Naive thymus-derived CD4-positive, alpha-beta T cell (primary cell): Measurements from ENCODE around the gene PLAAT2. TPM values are rescaled to one million over a fixed set of nuclear protein-coding genes. Genes with fewer than 3 reads are reported as not detected.

Source experiments
- ATAC-seq: fragments of 150-1000 bp; cut with Tn5 transposase; 2 replicates; pipeline ENCODE4 v1.10.0; 2021; ENCODE audit warnings: mild to moderate bottlenecking, moderate library complexity
- CTCF ChIA-PET: fragments of 350-600 bp; sonication (Branson Sonifier 250); formaldehyde crosslinking; loops from one replicate; lab custom pipeline; 2021; ENCODE audit warnings: antibody characterized with exemption; lab: Charles Lee
- POLR2A ChIA-PET: fragments of 350-600 bp; sonication (Branson Sonifier 250); formaldehyde crosslinking; loops from one replicate; lab custom pipeline; 2021; ENCODE audit warnings: antibody characterized with exemption, inconsistent platforms; lab: Charles Lee
- DNase-seq, 9 donors: peaks; one replicate each; pipeline versions ENCODE4 v3.0.0 to v3.0.0-alpha.2; 2020 to 2022; ENCODE audit warnings: mixed read lengths in 1 of 9
- H3K27ac ChIP-seq: one replicate; pipeline ENCODE4 v1.7.0; 2013; ENCODE audit warnings: mild to moderate bottlenecking, low read depth, low read length, moderate library complexity
- H3K27me3 ChIP-seq, 2 donors: one replicate each; pipeline ENCODE4 v1.7.0; 2013; ENCODE audit warnings: low read length in 2 of 2, mild to moderate bottlenecking in 2 of 2, moderate library complexity in 2 of 2; ENCODE audit not compliant: control insufficient read depth in 2 of 2, insufficient read depth in 2 of 2
- H3K36me3 ChIP-seq, 3 experiments: 1 replicate in 2 of 3; 2 replicates in 1 of 3; pipeline ENCODE4 v1.7.0; 2013; ENCODE audit warnings: low read length in 3 of 3, mild to moderate bottlenecking in 3 of 3, moderate library complexity in 1 of 3; ENCODE audit not compliant: insufficient read depth in 3 of 3, control insufficient read depth in 2 of 3
- H3K4me1 ChIP-seq, 2 donors: one replicate each; pipeline ENCODE4 v1.7.0; 2013; ENCODE audit warnings: low read length in 2 of 2, mild to moderate bottlenecking in 2 of 2, moderate library complexity in 1 of 2; ENCODE audit not compliant: control insufficient read depth in 2 of 2, insufficient read depth in 2 of 2
- H3K4me3 ChIP-seq: 2 replicates; pipeline ENCODE4 v1.7.0; 2013; ENCODE audit warnings: mild to moderate bottlenecking, low read length
- H3K9me3 ChIP-seq, 3 experiments: 1 replicate in 2 of 3; 2 replicates in 1 of 3; pipeline ENCODE4 v1.7.0; 2013; ENCODE audit warnings: low read length in 3 of 3; ENCODE audit not compliant: control insufficient read depth in 2 of 3
- H3K27ac Mint-ChIP-seq, 9 donors: one replicate each; pipeline ENCODE4 v1.8.0; 2020 to 2022; ENCODE audit warnings: mixed read lengths in 9 of 9, mild to moderate bottlenecking in 8 of 9, moderate library complexity in 5 of 9, inconsistent platforms in 2 of 9
- H3K27me3 Mint-ChIP-seq, 5 donors: one replicate each; pipeline ENCODE4 v1.8.0; 2021 to 2022; ENCODE audit warnings: mixed read lengths in 5 of 5, mild to moderate bottlenecking in 1 of 5
- H3K36me3 Mint-ChIP-seq, 5 donors: one replicate each; pipeline ENCODE4 v1.8.0; 2020 to 2022; ENCODE audit warnings: mixed read lengths in 5 of 5, mild to moderate bottlenecking in 3 of 5, inconsistent platforms in 1 of 5
- H3K4me1 Mint-ChIP-seq, 7 donors: one replicate each; pipeline ENCODE4 v1.8.0; 2020 to 2022; ENCODE audit warnings: mixed read lengths in 7 of 7, mild to moderate bottlenecking in 3 of 7, inconsistent platforms in 1 of 7
- H3K4me3 Mint-ChIP-seq, 10 donors: one replicate each; pipeline ENCODE4 v1.8.0; 2020 to 2022; ENCODE audit warnings: mild to moderate bottlenecking in 10 of 10, mixed read lengths in 10 of 10, moderate library complexity in 6 of 10, inconsistent platforms in 2 of 10
- H3K9me3 Mint-ChIP-seq, 11 donors: one replicate each; pipeline ENCODE4 v1.8.0; 2020 to 2022; ENCODE audit warnings: mixed read lengths in 11 of 11, mild to moderate bottlenecking in 4 of 11, inconsistent platforms in 1 of 11, moderate library complexity in 1 of 11
- intact Hi-C, 2 donors: fragments of 100-400 bp; cut with micrococcal nuclease; formaldehyde crosslinking; loops; one replicate each; pipeline ENCODE4 v1.15.1; 2023
- polyA plus RNA-seq, 2 donors: library from polyadenylated mRNA; unstranded; fragments of 300-500 nt; fragmentation: Illumina TruSeq; gene quantifications; one replicate each; pipeline ENCODE4 v1.2.3, GENCODE V29; 2021
- total RNA-seq, 6 experiments: library from RNA in 5 of 6; stranded (reverse) in 5 of 6; gene quantifications; 1 replicate in 5 of 6; 2 replicates in 1 of 6; pipeline ENCODE4 v1.2.3 and lab custom pipeline; 2021 to 2026

Gene PLAAT2
- total and polyA plus RNA-seq, 7 experiments from 2014 or later: 0.51 TPM; not detected in 6

DNA sequence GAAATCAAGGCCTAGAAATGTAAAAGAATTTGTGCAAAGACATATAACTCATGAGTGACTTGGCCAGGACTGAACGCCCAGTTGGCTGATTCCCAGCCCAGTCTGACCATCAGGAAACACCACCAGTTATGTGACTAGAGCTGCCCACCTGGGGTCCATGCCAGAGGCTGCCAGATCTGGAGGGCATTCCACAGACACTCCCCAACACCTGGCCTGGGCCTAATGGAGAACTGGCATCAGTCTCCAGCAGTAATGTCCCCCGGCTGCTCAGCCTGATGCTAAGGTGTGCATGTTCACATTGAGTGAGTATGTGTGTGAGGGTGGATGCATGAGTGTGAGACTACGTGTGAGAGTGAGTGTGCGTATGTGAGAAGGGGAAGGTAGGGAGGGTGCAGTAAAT lies 35.4 kb upstream of the PLAAT2 start:
- peaks cover 0 to 6% (median 0%) of the 10 kb centered on the region in 5 donors for H3K36me3 Mint-ChIP-seq
- no peak overlapping the region for H3K27ac ChIP-seq
- no peaks in the 10 kb centered on the region for H3K27me3 ChIP-seq
- no peak overlapping the region for H3K4me3 Mint-ChIP-seq
- no peaks in the 10 kb centered on the region for H3K9me3 ChIP-seq
- intact Hi-C loops: no loop called here
- H3K9me3 Mint-ChIP-seq: no peaks in the 10 kb centered on the region
- no peaks in the 10 kb centered on the region for H3K4me1 ChIP-seq
- H3K4me1 Mint-ChIP-seq: peaks cover 0 to 5% (median 2%) of the 10 kb centered on the region in 7 donors
- DNase-seq (no peak), ATAC-seq (no peak)
- H3K27ac Mint-ChIP-seq: peak overlapping the region in 2 of 9 donors; percentile 34 to 76
- POLR2A ChIA-PET: no interaction called here
- peaks cover 0 to 2% (median 0%) of the 10 kb centered on the region in 5 donors for H3K27me3 Mint-ChIP-seq
- CTCF ChIA-PET: no interaction called here
- no peaks in the 10 kb centered on the region for H3K36me3 ChIP-seq
- H3K4me3 ChIP-seq: no peak overlapping the region

DNA sequence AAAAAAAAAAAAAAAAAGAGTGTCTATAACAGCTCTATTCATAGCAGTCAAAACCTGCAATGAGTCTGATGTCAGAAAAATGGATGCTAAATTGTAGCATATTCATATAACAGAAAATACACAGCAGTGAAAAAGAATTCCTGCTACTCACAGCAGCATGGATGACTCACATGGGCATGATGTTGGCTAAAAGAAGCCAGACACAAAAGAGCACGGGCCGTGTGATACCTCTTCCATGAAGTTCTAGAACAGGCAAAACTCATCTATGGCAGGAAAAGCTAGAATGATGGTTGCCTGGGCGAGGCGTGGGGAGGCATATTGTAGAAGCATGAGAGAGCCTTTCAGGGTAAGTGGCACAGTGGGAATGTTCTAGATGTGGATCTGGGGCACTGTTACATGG lies 32.1 kb upstream of the PLAAT2 start:
- Histone ChIP-seq H3K4me1 (no peaks in the 10 kb centered on the region), H3K9me3 (no peaks in the 10 kb centered on the region), H3K27ac (no peak overlapping the region), H3K27me3 (no peaks in the 10 kb centered on the region), H3K36me3 (no peaks in the 10 kb centered on the region), H3K4me3 (no peak overlapping the region)
- no peaks in the 10 kb centered on the region for H3K9me3 Mint-ChIP-seq
- no peak for ATAC-seq
- peaks cover 0 to 6% (median 4%) of the 10 kb centered on the region in 5 donors for H3K36me3 Mint-ChIP-seq
- no peak for DNase-seq
- H3K27ac Mint-ChIP-seq: no peak overlapping the region
- intact Hi-C loops: no loop called here
- no peak overlapping the region for H3K4me3 Mint-ChIP-seq
- ChIA-PET CTCF (interaction anchor here (0.7 kb wide), 1 partner anchor 80 kb away, joined by 4 read pairs; no protein-coding TSS in a partner anchor), POLR2A (no interaction called here)
- peaks cover 0 to 5% (median 0%) of the 10 kb centered on the region in 7 donors for H3K4me1 Mint-ChIP-seq
- peaks cover 0 to 2% (median 0%) of the 10 kb centered on the region in 5 donors for H3K27me3 Mint-ChIP-seq

DNA sequence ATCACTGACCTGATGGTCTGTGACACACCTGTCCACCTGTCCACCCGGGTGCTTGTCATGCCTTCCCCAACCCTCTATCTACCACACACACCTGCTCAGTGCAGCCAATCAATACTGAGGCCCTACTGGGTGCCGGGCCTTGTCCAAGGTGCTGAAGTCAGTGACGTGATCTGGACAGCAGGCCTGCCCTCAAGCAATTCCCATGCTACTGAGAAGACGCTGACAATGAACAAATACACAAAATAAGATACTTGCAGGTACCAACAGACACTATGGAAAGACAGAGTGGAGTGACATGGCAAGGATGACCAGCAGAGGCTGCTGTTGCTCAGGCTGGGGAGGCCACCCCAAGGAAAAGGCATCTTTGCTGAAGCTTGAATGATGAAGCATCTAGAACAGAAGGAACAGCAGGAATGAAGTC lies 29.8 kb upstream of the PLAAT2 start:
- intact Hi-C loops: no loop called here
- peaks cover 0 to 2% (median 0%) of the 10 kb centered on the region in 7 donors for H3K4me1 Mint-ChIP-seq
- H3K9me3 Mint-ChIP-seq: peaks cover 0 to 1% (median 0%) of the 10 kb centered on the region in 11 donors
- no peaks in the 10 kb centered on the region for H3K36me3 ChIP-seq
- H3K4me3 ChIP-seq: no peak overlapping the region
- H3K27ac ChIP-seq: no peak overlapping the region
- ATAC-seq: no peak
- H3K4me1 ChIP-seq: no peaks in the 10 kb centered on the region
- peaks cover 2 to 10% (median 4%) of the 10 kb centered on the region in 5 donors for H3K36me3 Mint-ChIP-seq
- no peaks in the 10 kb centered on the region for H3K9me3 ChIP-seq
- CTCF ChIA-PET: no interaction called here
- POLR2A ChIA-PET: no interaction called here
- no peak overlapping the region for H3K4me3 Mint-ChIP-seq
- no peak overlapping the region for H3K27ac Mint-ChIP-seq
- H3K27me3 ChIP-seq: no peaks in the 10 kb centered on the region
- no peaks in the 10 kb centered on the region for H3K27me3 Mint-ChIP-seq
- no peak for DNase-seq

DNA sequence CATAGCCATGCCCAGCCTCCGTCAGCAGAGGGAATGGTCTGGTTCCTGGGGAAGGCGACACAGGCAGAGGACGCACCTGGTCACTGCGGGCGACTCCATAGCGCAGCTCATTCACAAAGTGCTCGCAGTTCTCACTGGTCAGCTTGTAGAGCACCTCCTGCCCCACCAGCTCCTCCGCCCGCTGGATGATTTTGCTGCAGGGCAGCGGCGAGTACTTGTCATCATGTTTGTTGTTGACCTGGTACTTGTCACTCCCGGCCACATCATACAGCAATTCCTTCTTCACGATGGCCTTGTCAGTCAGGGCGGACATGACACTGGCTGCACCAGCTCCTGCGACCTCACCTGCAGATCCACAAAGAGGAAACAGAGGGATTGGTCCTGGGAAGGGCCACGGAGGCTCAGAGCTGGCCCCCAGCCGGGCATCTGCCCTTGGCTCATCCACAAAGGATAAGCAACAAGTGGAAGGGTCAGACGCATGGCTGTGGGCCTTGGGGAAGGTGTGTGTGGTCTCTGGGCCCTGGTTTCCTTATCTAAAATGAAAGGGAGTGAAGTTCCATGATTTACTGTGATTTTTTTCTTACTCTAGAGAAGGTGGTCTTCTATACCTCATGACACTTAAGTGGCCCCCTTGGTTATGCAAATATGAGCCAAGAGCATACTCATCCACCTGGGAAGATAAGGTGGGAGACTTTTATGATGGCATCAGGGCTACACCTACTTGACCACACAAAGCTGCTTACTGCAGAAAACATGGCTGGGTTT lies 27.0 kb upstream of the PLAAT2 start:
- POLR2A ChIA-PET: no interaction called here
- H3K27me3 Mint-ChIP-seq: no peaks in the 10 kb centered on the region
- H3K4me3 ChIP-seq: no peak overlapping the region
- no peak overlapping the region for H3K27ac ChIP-seq
- no peak for DNase-seq
- peaks cover 0 to 2% (median 0%) of the 10 kb centered on the region in 7 donors for H3K4me1 Mint-ChIP-seq
- H3K36me3 ChIP-seq: no peaks in the 10 kb centered on the region
- intact Hi-C loops: no loop called here
- H3K4me3 Mint-ChIP-seq: no peak overlapping the region
- H3K36me3 Mint-ChIP-seq: peaks cover 3 to 6% (median 5%) of the 10 kb centered on the region in 5 donors
- H3K9me3 ChIP-seq: no peaks in the 10 kb centered on the region
- H3K9me3 Mint-ChIP-seq: peaks cover 0 to 8% (median 0%) of the 10 kb centered on the region in 11 donors
- H3K27me3 ChIP-seq: no peaks in the 10 kb centered on the region
- CTCF ChIA-PET: interaction anchor here (0.6 kb wide), 1 partner anchor 654 kb away, joined by 4 read pairs; no protein-coding TSS in a partner anchor
- no peak for ATAC-seq
- H3K27ac Mint-ChIP-seq: no peak overlapping the region
- no peaks in the 10 kb centered on the region for H3K4me1 ChIP-seq

DNA sequence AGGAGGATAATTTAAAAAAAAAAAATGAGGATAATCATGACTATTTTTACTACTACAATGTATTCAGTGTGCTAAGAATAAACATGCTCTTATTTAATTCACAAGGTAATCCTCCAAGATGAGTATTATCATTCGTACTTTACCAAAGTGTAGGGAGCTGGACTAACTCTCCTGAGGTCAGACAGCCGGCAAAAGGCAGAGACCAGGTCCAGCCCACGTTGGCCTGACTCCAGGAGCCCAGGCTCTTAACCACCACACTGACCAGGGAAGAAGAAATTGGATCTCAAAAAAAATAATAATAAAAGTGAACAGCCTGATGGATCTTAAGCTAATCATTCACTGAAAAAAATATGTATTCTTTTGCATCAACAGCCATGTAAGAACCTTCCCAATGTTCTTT lies 25.8 kb upstream of the PLAAT2 start:
- ChIA-PET CTCF (no interaction called here), POLR2A (no interaction called here)
- Mint-ChIP-seq H3K36me3 (peaks cover 2 to 6% (median 4%) of the 10 kb centered on the region in 5 donors), H3K9me3 (peaks cover 0 to 8% (median 0%) of the 10 kb centered on the region in 11 donors), H3K4me3 (no peak overlapping the region), H3K27me3 (no peaks in the 10 kb centered on the region), H3K27ac (no peak overlapping the region), H3K4me1 (peaks cover 0 to 1% (median 0%) of the 10 kb centered on the region in 7 donors)
- Histone ChIP-seq H3K27ac (no peak overlapping the region), H3K27me3 (no peaks in the 10 kb centered on the region), H3K9me3 (no peaks in the 10 kb centered on the region), H3K36me3 (no peaks in the 10 kb centered on the region), H3K4me3 (no peak overlapping the region), H3K4me1 (no peaks in the 10 kb centered on the region)
- ATAC-seq (no peak), DNase-seq (no peak)
- intact Hi-C loops: no loop called here

DNA sequence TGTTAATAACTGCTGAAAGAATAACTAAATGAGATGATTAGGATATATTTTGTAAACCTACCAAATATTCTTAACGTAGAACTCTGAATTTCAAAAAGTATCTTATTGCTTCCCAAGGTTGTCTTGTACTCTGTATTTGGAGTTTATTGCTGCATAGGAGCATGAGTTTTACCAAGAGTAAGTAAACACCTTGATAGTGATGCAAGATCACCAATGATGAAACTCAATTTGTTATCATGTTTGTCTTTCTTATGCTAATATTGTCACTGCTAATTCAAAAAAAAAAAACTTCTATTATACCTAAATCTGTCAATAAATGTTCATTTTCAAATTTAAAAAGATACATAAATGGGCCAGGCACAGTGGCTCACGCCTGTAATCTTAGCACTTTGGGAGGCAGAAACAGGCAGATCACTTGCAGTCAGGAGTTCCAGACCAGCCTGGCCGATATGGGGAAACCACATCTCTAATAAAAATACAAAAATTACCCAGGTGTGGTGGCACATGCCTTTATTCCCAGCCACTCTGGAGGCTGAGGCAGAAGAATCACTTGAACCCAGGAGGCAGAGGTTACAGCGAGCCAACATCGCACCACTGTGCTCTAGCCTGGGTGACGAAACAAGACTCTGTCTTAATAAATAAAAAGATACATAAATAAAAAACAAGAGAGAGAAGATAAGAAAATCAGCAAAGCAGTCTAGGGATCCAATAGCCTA lies 23.4 kb upstream of the PLAAT2 start:
- DNase-seq (no peak), ATAC-seq (no peak)
- Histone ChIP-seq H3K9me3 (no peaks in the 10 kb centered on the region), H3K4me1 (peaks cover 0 to 6% of the 10 kb centered on the region in 2 donors), H3K27ac (no peak overlapping the region), H3K4me3 (no peak overlapping the region), H3K27me3 (no peaks in the 10 kb centered on the region), H3K36me3 (no peaks in the 10 kb centered on the region)
- intact Hi-C loops: no loop called here
- ChIA-PET CTCF (no interaction called here), POLR2A (no interaction called here)
- Mint-ChIP-seq H3K9me3 (peaks cover 4 to 18% (median 7%) of the 10 kb centered on the region in 11 donors), H3K36me3 (peaks cover 4 to 15% (median 9%) of the 10 kb centered on the region in 5 donors), H3K4me3 (no peak overlapping the region), H3K27me3 (no peaks in the 10 kb centered on the region), H3K27ac (no peak overlapping the region), H3K4me1 (peaks cover 7 to 25% (median 12%) of the 10 kb centered on the region in 7 donors)
